HL-60 (cell line): ENCODE data around the gene OSBPL3.

Experiments used
- GABPA ChIP-seq: IDR thresholded peaks from 2 replicates; pipeline ENCODE4 v1.6.1; 2012; ENCODE audit warnings: low read depth
- POLR2AphosphoS5 ChIP-seq: IDR thresholded peaks from 2 replicates; pipeline ENCODE4 v1.6.1; 2012; ENCODE audit warnings: low read depth
- REST ChIP-seq: IDR thresholded peaks from 2 replicates; pipeline ENCODE4 v1.6.1; 2012; ENCODE audit warnings: low read depth; ENCODE audit not compliant: insufficient replicate concordance
- SPI1 ChIP-seq: IDR thresholded peaks from 2 replicates; pipeline ENCODE4 v1.6.1; 2012; ENCODE audit warnings: low read depth, mild to moderate bottlenecking, borderline replicate concordance
- TF ChIP-seq, protein P1 (sequence below): IDR thresholded peaks from one replicate; pipeline ENCODE4 v1.5.1; 2011; ENCODE audit warnings: low read length, control low read depth, inconsistent platforms; ENCODE audit not compliant: insufficient read depth

DNA sequence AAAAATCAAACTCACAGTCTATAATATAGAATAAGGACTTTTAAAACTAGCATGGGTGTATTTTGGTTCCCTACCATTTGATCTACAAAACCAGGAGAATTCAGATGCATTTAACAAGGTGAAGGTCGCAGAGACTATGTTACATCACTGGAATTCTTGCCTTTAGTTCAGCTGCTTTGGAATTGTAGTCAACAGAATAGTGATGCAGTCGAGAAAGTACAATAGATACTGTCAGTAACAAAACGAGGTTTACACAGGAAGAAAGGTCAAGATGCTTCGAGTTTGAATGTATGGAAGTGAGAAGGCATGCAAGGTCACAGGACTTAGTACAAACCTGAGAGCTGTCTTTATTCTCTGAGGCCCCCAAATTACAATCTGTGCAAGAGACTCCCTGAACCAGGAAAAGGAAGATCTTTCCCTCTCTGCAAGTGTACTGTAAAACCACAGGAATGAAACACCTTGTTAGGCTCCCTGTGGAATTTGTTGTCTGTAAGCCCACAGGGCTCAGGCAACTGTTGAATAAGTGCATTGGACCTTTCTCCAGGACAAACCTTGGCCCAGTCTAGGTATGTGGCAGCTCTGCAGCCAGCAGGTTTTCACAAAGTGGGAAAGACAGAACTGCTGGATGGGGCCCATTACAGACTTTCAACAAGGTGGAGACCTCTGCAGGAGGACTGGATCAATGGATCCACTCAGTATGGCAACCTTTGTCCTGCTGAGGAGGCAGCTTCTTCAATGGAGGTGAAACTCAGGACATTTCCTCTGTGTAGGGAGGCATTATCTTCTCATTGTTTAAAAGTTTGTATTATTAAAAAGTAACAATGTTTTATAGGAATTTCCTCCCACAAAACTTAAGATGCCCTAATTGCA, 121.6 kb downstream of the OSBPL3 start:
- TF ChIP-seq, protein P1, sequence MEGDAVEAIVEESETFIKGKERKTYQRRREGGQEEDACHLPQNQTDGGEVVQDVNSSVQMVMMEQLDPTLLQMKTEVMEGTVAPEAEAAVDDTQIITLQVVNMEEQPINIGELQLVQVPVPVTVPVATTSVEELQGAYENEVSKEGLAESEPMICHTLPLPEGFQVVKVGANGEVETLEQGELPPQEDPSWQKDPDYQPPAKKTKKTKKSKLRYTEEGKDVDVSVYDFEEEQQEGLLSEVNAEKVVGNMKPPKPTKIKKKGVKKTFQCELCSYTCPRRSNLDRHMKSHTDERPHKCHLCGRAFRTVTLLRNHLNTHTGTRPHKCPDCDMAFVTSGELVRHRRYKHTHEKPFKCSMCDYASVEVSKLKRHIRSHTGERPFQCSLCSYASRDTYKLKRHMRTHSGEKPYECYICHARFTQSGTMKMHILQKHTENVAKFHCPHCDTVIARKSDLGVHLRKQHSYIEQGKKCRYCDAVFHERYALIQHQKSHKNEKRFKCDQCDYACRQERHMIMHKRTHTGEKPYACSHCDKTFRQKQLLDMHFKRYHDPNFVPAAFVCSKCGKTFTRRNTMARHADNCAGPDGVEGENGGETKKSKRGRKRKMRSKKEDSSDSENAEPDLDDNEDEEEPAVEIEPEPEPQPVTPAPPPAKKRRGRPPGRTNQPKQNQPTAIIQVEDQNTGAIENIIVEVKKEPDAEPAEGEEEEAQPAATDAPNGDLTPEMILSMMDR: no peak
- TF ChIP-seq POLR2AphosphoS5 (no peak), GABPA (no peak), REST (no peak), SPI1 (no peak)
